Left lung (tissue), 10 donors: Measurements from ENCODE around the gene LAMA3. TPM values are rescaled to one million over a fixed set of nuclear protein-coding genes. Genes with fewer than 3 reads are reported as not detected.

Experiments
- ATAC-seq: fragments of 200-7000 bp; cut with Tn5 transposase; one replicate; pipeline ENCODE4 v1.9.1; 2020; ENCODE audit warnings: moderate library complexity
- DNase-seq, 4 donors: peaks; one replicate each; pipeline ENCODE4 v3.0.0-alpha.2; 2013 to 2020
- H3K27ac ChIP-seq, 2 donors: fragments of 200-600 bp; sonication (generic) in 1 of 2; one replicate each; pipeline versions ENCODE4 v1.5.0 to v1.8.0; 2020 to 2021
- H3K27me3 ChIP-seq, 2 donors: fragments of 200-600 bp; sonication (generic) in 1 of 2; one replicate each; pipeline versions ENCODE4 v1.5.0 to v1.8.0; 2020 to 2021
- H3K36me3 ChIP-seq, 2 donors: fragments of 200-600 bp; sonication (generic) in 1 of 2; one replicate each; pipeline versions ENCODE4 v1.5.0 to v1.8.0; 2020 to 2021
- H3K4me1 ChIP-seq, 2 donors: fragments of 200-600 bp; one replicate each; pipeline ENCODE4 v1.8.0; 2021
- H3K4me3 ChIP-seq, 2 donors: fragments of 200-600 bp; sonication (generic) in 1 of 2; one replicate each; pipeline versions ENCODE4 v1.5.0 to v1.8.0; 2020 to 2021; ENCODE audit warnings: mild to moderate bottlenecking in 1 of 2
- H3K9me3 ChIP-seq, 2 donors: fragments of 200-600 bp; sonication (generic) in 1 of 2; one replicate each; pipeline versions ENCODE4 v1.5.0 to v1.8.0; 2020 to 2021
- intact Hi-C, 2 donors: fragments of 100-400 bp; cut with DNase I; formaldehyde crosslinking; loops; one replicate each; pipeline versions ENCODE4 v1.11.2 to v1.14.2; 2022
- polyA plus RNA-seq, 6 donors: library from polyadenylated mRNA; unstranded; fragments of 120-200 nt; gene quantifications; one replicate each; pipeline ENCODE4 v1.2.1, GENCODE V29; 2013; ENCODE audit not compliant: insufficient read length in 6 of 6
- total RNA-seq, 2 donors: library from RNA; stranded (reverse); fragmentation: NEBNext Ultra II Directional; extraction: Animal tissue kit (Norgen Biotek cat#: 25700); gene quantifications; one replicate each; pipeline ENCODE4 v1.2.1, GENCODE V29; 2021
- TF ChIP-seq, protein P1 (sequence below), 2 donors: fragments of 200-600 bp; sonication (generic) in 1 of 2; IDR thresholded peaks; one replicate each; pipeline versions ENCODE4 v1.5.0 to v1.8.0; 2021; ENCODE audit warnings: antibody characterized with exemption in 2 of 2
- donor health status: DM: no; HTN: yes; CAD: no.
- donor health status: DM: no; HTN: no; CAD: no.

The LAMA3 gene
- total and polyA plus RNA-seq, 8 donors = 42.8 to 207 (median 140) TPM

DNA sequence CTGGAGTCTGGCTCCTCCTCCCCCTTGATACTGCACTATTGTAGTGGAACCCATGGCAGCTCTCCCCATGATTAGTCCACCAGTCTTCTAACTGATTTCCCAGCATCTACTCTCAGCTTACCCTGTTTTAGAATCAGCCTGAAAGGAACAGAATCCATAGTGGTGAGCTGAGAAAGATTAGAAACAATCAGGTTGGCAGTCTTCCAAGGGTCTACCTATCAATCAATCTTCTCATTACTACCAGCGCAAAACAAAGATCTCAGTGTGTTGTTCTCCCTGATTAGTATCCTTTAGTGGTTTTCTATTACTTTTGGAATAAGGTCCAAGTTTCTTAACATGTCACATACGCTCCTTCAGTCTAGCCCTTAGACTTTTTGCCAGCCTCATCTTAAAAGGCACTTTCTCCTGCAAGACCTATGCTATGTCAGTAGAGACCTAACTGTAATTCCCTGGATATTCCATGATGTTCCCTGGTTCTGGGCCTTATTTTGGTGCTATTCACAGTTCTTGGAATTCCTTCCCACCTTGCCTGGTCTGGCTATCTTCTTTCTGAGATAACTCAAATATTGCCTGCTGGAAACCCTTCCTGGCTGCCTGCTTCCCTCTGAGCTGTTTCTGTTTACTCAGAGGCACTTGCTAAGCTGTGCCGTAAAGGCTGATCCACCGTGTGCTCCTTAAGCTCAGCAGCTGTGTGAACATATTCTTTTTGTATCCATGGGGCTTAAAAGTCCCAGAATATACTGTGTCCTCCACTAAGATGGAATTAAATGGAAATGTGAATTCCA is 32.6 kb downstream of the LAMA3 start:
- no peak for DNase-seq
- no peaks in the 10 kb centered on the region for H3K9me3 ChIP-seq
- TF ChIP-seq, protein P1, sequence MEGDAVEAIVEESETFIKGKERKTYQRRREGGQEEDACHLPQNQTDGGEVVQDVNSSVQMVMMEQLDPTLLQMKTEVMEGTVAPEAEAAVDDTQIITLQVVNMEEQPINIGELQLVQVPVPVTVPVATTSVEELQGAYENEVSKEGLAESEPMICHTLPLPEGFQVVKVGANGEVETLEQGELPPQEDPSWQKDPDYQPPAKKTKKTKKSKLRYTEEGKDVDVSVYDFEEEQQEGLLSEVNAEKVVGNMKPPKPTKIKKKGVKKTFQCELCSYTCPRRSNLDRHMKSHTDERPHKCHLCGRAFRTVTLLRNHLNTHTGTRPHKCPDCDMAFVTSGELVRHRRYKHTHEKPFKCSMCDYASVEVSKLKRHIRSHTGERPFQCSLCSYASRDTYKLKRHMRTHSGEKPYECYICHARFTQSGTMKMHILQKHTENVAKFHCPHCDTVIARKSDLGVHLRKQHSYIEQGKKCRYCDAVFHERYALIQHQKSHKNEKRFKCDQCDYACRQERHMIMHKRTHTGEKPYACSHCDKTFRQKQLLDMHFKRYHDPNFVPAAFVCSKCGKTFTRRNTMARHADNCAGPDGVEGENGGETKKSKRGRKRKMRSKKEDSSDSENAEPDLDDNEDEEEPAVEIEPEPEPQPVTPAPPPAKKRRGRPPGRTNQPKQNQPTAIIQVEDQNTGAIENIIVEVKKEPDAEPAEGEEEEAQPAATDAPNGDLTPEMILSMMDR (IDR thresholded peaks at IDR 0.05) = no peak
- intact Hi-C loops = no loop called here
- no peaks in the 10 kb centered on the region for H3K36me3 ChIP-seq
- no peak overlapping the region for H3K27ac ChIP-seq
- H3K4me3 ChIP-seq = no peak overlapping the region
- H3K27me3 ChIP-seq = no peaks in the 10 kb centered on the region
- H3K4me1 ChIP-seq = peaks cover 0 to 5% of the 10 kb centered on the region in 2 donors
- ATAC-seq = peak; percentile 61

DNA sequence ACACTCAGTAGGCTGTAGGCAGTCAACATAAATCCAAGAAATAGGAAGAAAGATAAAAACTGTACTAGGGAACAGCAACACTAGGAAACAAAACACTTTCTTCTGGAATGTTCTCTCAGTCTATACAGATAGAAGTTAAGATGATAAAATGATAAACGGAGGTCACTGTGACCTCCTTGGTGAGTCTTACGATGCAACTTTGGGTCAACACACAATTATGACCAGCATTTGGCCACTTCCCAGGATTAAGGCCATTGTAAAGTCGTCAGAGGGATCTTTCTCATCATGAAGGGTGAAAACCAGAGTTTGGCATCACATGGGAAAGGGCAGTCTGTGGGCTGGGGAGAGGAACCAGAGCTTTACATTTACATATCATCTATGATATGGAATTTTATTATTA is 33.4 kb downstream of the LAMA3 start:
- ATAC-seq (no peak), DNase-seq (no peak)
- no peak overlapping the region for H3K27ac ChIP-seq
- intact Hi-C loops = no loop called here
- no peaks in the 10 kb centered on the region for H3K36me3 ChIP-seq
- H3K4me1 ChIP-seq = peaks cover 0 to 5% of the 10 kb centered on the region in 2 donors
- TF ChIP-seq, protein P1 (IDR thresholded peaks at IDR 0.05) = no peak
- H3K9me3 ChIP-seq = no peaks in the 10 kb centered on the region
- H3K4me3 ChIP-seq = no peak overlapping the region
- no peaks in the 10 kb centered on the region for H3K27me3 ChIP-seq

DNA sequence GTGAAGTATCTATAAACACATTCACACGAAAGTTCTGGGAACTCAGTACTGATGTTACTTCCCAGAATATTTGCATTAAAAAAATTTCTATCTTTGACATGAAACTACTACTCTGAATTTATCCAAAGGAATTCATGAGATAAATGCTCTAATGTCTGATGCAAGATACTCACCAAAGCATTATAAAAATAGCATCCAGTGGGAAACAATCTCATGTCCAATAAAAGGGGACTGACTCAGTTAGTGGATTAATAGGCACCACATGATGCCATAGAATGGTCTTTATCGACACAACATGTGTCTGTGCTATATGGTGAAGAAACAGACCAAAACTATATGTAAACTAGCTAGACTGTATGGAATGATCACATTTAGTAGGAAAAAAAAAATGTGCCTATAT is 33.9 kb downstream of the LAMA3 start:
- no peak overlapping the region for H3K27ac ChIP-seq
- intact Hi-C loops = no loop called here
- DNase-seq = no peak
- peaks cover 0 to 5% of the 10 kb centered on the region in 2 donors for H3K4me1 ChIP-seq
- no peaks in the 10 kb centered on the region for H3K9me3 ChIP-seq
- no peak overlapping the region for H3K4me3 ChIP-seq
- ATAC-seq = no peak
- no peaks in the 10 kb centered on the region for H3K36me3 ChIP-seq
- TF ChIP-seq, protein P1 (IDR thresholded peaks at IDR 0.05) = no peak
- H3K27me3 ChIP-seq = no peaks in the 10 kb centered on the region

DNA sequence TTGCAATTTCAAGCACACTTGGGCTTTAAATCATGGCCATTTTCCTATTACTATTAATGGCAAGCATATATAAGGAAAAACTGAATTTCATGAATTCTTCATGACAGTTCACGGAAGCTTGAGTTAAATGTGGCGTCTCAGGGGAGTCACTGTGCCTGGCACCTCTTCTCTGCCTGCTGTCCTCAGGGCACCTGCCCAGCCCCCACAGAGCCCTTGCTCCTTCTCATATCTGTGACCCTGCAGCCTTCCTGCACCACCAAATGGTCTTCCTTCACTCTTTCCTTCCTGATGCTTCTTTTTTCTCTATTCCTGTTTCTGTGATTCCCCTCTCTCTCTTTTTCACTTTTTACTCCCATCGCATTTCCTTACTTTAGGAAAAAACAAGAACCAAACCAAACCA is 35.4 kb downstream of the LAMA3 start:
- H3K36me3 ChIP-seq = no peaks in the 10 kb centered on the region
- no peak overlapping the region for H3K27ac ChIP-seq
- ATAC-seq (no peak), DNase-seq (no peak)
- intact Hi-C loops = no loop called here
- TF ChIP-seq, protein P1 (IDR thresholded peaks at IDR 0.05) = no peak
- H3K4me1 ChIP-seq = peaks cover 0 to 5% of the 10 kb centered on the region in 2 donors
- H3K27me3 ChIP-seq = no peaks in the 10 kb centered on the region
- H3K9me3 ChIP-seq = no peaks in the 10 kb centered on the region
- H3K4me3 ChIP-seq = no peak overlapping the region

DNA sequence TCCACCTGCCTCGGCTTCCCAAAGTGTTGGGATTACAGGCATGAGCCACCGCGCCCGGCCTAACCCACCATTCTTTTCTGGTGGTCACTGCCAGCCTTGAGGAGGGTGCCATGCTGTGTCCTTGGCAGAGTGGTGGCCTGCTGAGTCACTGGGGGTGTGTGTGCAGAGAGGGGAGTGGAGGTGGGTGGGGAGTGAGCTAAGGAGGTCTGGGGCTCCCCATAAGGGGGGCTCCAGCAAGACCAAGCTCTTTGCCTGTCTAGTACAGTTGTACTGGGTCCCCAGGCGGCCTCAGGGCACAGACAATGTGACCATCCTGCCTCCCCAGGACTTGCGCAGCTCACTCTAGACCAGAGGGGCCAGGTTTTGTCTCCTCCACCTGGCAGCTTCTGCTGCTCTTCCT is 36.1 kb downstream of the LAMA3 start:
- intact Hi-C loops = no loop called here
- ATAC-seq (no peak), DNase-seq (no peak)
- Histone ChIP-seq H3K4me3 (no peak overlapping the region), H3K27me3 (no peaks in the 10 kb centered on the region), H3K36me3 (no peaks in the 10 kb centered on the region), H3K27ac (no peak overlapping the region), H3K4me1 (peaks cover 0 to 5% of the 10 kb centered on the region in 2 donors), H3K9me3 (no peaks in the 10 kb centered on the region)
- TF ChIP-seq, protein P1 (IDR thresholded peaks at IDR 0.05) = no peak
